HG02981 (cell line): ENCODE results near the gene RUSF1.
"Not testable (repeated sequence)": the region's sequence is repeated elsewhere in the genome, so short reads cannot be mapped to it uniquely, and the experiment has no call there.

Experiments
- ATAC-seq: cut with Tn5 transposase; IDR thresholded peaks from one replicate; pipeline ENCODE4 v1.9.1; 2021; ENCODE audit warnings: mild to moderate bottlenecking, moderate library complexity; ENCODE audit not compliant: unreplicated experiment

Gene RUSF1

GRCh38 chr16:31517800-31518402, 9.7 kb upstream of the RUSF1 start:
- ATAC-seq: no peak

GRCh38 chr16:31513884-31514283, 5.7 kb upstream of the RUSF1 start:
- no peak for ATAC-seq

DNA sequence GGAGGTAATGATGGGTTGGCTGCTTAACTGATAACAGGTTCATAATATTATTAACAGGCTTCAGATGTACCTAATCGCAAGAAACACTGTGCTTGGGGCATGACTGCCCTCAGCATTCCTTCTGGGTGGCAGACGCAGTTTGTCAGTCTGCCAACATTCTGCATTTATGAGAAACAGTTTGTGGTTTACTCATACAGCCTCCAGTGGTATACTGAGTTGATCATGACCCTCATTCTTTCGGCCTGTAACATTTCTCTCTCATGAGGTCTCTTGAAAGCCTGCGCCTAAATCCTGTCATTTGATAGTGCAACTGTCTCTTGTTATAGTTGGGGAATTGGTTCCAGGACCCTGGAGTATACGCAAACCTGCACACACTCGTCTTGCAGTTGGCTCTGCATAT, 4.9 kb upstream of the RUSF1 start:
- no peak for ATAC-seq

DNA sequence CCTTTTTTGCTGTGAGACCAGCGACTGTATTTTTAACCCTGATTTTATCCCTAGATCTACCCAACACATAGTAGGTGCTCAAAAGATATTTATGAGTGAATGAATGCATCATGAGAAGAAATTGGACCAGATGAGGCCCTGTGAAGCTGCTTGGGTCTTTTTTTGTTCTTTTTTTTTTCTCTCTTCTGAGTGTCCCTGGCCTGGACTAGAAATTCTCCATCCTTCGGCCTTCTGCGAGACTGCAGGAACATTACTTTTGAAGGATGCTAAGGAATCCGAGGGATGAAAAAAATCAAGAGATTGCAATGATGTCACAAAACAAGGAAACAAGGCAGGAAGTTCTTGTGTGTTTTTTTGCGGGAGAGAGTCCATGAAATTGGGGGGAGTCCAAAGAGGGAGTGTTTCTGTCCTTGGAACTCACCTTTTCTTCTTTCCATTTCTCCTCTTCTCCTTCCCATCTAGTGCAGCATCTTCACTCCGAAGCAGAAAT, 560 bp upstream of the RUSF1 start:
- no peak for ATAC-seq

GRCh38 chr16:31507617-31507928, 618 bp downstream of the RUSF1 start:
- ATAC-seq: no peak

- ATAC-seq: peak; percentile 42
These were observed 2.7 kb downstream of the RUSF1 start for GRCh38 chr16:31505483-31505882.

DNA sequence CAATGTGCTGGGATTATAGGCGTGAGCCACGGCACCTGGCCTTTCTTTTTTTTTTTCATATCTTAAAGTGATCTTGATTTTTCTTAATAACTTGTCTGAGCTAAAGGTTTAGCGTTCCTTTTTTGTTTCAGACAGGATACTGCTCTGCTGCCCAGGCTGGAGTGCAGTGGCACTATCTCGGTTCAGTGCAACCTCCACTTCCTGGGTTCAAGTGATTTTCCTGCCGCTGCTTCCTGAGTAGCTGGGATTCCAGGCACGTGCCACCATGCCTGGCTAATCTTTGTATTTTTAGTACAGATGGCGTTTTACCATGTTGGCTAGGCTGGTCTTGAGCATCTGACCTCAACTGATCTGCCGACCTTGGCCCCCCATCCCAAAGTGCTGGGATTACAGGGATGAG, 4.0 kb downstream of the RUSF1 start:
- no peak for ATAC-seq

GRCh38 chr16:31503555-31503954, 4.6 kb downstream of the RUSF1 start:
- ATAC-seq: not testable (repeated sequence)

GRCh38 chr16:31502981-31503380, 5.2 kb downstream of the RUSF1 start:
- no peak for ATAC-seq

DNA sequence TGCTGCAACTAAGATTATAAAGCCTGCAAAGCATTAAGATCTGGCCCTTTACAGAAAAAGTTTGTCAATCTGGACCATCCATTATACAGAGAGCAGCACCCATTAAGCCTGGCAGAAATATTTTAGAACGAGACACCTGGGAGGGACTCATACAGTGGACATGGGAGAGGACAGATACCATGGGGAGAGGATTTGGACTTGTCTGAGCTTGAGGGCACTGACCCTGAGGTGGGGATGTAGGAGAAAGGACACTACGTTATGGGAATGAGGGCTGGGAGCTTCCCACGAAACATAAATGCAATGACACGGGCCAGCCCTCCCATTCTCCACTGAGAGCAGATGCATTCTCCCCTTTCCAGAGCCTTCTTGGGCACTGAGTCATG, 6.2 kb downstream of the RUSF1 start:
- ATAC-seq: no peak

DNA sequence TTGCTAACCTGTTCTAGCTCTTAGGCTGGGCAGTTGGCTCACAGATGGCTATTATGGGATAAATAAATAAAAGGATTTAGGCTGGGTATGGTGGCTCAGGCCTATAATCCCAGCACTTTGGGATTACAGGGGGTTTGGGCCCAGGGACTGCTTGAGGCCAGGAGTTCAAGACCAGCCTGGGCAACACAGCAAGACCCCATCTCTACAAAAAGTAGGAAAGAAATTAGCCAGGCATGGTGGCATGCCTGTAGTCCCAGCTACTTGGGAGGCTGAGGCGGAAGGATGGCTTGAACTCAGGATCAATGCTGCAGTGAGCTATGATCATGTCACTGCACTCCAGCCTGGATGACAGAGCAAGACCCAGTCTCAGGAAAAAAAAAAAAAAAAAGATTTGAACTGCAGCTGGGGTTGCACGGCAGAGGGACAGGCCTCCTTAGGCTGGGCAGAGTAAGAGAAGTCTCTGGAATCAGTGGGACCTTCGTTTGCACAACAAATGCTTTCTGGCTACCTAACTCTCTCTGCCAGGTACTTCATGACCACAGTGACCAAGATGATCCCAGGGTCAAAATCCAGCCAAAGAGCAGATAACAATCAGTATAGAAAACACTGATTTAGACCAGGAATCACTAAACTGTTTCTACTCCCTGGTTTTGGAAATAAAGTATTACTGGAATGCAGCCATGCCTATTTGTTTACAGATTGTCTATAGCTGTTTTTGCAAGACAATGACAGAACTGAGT, 6.8 kb downstream of the RUSF1 start:
- no peak for ATAC-seq

GRCh38 chr16:31499928-31500327, 8.3 kb downstream of the RUSF1 start:
- no peak for ATAC-seq

- ATAC-seq: no peak
These were observed 9.7 kb downstream of the RUSF1 start for GRCh38 chr16:31498493-31498892.

DNA sequence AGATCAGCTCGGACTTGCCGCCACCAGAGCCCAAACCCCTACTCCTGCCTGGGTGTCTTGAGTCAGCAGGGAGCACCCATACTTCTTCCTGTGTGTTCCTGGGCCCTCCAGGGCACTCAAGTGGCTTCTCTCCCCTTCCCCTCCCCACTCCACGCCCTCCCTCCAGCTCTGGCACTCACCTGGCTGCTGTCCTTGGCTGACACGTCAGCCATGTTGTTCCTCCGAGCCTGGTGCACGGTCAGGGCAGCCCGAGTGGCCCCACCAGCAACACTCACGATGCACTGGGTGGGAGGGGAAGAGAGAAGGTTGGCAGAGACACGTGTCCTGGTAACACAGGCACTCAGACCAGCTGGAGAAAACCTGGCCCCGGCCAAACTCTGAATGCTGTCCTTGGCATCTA, 11.5 kb downstream of the RUSF1 start:
- no peak for ATAC-seq

GRCh38 chr16:31493506-31494125, 14.6 kb downstream of the RUSF1 start:
- ATAC-seq: no peak

- no peak for ATAC-seq
These were observed 16.3 kb downstream of the RUSF1 start for GRCh38 chr16:31491778-31492418.

DNA sequence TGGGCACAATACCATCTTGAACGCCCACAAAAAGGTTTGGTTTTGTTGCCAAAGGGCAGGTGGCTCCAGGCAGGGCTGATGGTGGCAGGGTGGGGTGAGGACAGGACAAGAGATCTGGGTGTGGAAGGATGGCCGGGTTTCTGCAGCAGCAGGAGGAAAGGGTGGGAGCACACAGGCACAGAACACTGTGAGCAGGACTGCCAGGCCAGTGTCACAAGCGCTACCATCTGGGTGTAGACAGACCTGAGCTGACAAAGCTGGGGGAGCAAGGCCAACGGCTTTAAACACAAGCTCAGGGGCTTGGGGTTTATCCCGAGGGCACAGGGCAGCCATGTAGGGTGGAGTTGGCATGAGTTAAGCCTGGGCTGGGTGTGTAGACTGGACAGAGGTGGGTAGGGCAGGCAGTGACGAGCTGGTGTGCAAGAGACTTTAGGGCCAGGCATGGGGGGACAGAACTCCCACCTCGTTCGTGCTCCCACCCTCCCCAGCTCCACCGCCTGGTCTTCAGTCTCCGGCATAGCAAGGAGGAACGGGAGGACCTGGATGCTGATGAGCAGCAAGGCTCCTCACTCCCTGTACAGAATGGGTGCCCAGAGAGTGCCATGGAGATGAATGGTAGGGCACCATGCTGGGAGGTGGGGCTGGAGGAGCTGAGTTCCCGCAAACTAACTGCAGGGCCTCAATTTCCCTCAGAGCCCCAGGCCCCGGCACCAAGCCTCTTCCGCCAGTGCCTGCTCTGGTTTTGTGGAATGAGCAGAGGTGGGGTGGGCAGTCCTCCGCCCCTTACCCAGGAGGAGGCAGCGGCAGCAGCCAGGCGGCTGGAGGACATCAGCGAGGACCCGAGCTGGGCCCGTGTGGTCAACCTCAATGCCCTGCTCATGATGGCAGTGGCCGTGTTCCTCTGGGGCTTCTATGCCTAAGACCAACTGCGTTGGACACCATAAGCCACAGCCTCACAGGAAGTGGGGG, 18.3 kb downstream of the RUSF1 start:
- no peak for ATAC-seq

DNA sequence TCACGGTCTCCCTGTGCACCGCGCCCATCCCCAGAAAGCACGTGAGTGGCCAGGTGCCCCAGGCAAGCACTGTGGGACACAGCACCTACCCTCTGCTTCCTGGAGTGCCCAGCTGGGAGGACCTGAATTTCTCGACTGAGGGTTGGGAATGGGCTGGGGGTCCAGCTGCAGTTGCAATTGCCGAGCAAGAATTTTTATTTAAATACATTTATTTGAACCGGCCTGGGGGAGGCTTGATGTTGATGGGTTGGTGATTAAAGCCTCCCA, 19.0 kb downstream of the RUSF1 start:
- ATAC-seq: no peak

DNA sequence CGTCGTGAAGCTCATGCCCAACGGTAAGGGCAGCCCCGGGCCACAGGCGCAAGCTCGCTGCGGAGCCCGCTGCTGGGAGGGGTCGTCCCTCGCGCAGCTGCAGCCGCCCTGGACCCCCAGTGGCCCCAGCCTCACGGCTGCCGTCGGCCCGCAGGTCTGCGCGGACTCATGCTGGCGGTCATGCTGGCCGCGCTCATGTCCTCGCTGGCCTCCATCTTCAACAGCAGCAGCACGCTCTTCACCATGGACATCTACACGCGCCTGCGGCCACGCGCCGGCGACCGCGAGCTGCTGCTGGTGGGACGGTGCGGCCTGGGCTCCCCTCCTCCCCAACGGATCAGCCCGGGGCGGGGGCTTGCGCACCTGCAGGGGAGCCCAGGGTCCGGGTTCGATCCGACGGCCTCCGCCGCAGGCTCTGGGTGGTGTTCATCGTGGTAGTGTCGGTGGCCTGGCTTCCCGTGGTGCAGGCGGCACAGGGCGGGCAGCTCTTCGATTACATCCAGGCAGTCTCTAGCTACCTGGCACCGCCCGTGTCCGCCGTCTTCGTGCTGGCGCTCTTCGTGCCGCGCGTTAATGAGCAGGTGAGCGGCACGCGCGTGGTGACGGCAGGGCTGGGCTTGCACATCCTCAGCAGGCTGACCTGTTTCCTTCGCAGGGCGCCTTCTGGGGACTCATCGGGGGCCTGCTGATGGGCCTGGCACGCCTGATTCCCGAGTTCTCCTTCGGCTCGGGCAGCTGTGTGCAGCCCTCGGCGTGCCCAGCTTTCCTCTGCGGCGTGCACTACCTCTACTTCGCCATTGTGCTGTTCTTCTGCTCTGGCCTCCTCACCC, 19.5 kb downstream of the RUSF1 start:
- ATAC-seq: no peak
